ENCODE results near the gene C19orf73.

DNA sequence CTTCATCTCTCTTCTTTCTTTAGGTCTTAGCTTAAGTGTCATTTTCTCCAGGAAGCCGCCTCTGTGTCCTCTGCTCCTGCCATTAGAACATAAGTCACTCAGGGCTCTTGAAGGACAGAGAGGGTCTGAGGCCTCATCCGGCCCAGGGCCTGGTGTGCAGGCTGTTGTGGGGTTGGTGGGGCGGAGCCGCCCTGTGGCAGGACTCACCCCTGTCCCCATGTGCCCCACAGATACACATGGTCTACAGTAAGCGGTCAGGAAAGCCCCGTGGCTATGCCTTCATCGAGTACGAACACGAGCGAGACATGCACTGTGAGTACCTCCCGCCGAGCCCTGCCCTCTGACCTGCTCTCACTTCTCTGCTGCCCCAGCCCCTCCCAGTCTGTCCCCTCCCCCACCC, 17.8 kb downstream of the C19orf73 start:
- TF ChIP-seq, protein P1, sequence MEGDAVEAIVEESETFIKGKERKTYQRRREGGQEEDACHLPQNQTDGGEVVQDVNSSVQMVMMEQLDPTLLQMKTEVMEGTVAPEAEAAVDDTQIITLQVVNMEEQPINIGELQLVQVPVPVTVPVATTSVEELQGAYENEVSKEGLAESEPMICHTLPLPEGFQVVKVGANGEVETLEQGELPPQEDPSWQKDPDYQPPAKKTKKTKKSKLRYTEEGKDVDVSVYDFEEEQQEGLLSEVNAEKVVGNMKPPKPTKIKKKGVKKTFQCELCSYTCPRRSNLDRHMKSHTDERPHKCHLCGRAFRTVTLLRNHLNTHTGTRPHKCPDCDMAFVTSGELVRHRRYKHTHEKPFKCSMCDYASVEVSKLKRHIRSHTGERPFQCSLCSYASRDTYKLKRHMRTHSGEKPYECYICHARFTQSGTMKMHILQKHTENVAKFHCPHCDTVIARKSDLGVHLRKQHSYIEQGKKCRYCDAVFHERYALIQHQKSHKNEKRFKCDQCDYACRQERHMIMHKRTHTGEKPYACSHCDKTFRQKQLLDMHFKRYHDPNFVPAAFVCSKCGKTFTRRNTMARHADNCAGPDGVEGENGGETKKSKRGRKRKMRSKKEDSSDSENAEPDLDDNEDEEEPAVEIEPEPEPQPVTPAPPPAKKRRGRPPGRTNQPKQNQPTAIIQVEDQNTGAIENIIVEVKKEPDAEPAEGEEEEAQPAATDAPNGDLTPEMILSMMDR (IDR thresholded peaks at IDR 0.05): no peak
- no peak for TF ChIP-seq POLR2A (IDR thresholded peaks at IDR 0.05)
